Measurements from ENCODE around the gene GIT2.

DNA sequence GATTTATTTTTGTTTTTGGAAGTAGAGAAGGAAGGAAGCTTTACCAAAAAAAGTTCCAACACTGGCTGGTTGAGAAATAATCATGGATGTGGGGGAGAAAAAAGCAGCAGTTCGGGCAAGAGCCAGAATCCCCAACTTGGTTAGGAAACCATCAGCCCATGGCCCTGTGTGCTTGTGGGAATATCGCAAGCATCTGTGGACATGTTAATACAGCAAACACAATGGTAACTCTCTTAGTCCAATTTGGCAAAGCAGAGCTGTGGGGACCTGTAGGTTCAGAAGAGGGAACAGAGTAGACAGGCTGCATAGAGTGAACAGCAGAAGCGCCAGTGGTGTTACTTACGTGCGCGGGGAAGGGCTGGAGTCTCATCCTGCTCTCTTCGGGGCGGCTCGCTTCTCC lies 49.3 kb downstream of the GIT2 start:
- TF ChIP-seq POLR2A (IDR thresholded peaks at IDR 0.05): no peak
- TF ChIP-seq, protein P1, sequence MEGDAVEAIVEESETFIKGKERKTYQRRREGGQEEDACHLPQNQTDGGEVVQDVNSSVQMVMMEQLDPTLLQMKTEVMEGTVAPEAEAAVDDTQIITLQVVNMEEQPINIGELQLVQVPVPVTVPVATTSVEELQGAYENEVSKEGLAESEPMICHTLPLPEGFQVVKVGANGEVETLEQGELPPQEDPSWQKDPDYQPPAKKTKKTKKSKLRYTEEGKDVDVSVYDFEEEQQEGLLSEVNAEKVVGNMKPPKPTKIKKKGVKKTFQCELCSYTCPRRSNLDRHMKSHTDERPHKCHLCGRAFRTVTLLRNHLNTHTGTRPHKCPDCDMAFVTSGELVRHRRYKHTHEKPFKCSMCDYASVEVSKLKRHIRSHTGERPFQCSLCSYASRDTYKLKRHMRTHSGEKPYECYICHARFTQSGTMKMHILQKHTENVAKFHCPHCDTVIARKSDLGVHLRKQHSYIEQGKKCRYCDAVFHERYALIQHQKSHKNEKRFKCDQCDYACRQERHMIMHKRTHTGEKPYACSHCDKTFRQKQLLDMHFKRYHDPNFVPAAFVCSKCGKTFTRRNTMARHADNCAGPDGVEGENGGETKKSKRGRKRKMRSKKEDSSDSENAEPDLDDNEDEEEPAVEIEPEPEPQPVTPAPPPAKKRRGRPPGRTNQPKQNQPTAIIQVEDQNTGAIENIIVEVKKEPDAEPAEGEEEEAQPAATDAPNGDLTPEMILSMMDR (IDR thresholded peaks at IDR 0.05): no peak

Measured in adrenal gland (tissue), 5 donors.